Neural crest cell (in vitro differentiated cells): Measurements from ENCODE around the gene CBX8. TPM values are rescaled to one million over a fixed set of nuclear protein-coding genes. Genes with fewer than 3 reads are reported as not detected.

ENCODE experiments used
- DNase-seq: peaks from one replicate; pipeline ENCODE4 v3.0.0; 2021; ENCODE audit warnings: low read depth, mixed read lengths, low spot score
- H3K27ac Mint-ChIP-seq: one replicate; pipeline ENCODE4 v1.8.0; 2021; ENCODE audit warnings: mild to moderate bottlenecking, mixed read lengths; ENCODE audit not compliant: unreplicated experiment
- H3K27me3 Mint-ChIP-seq: 2 replicates; pipeline ENCODE4 v1.8.0; 2021; ENCODE audit warnings: low read depth, mild to moderate bottlenecking, mixed read lengths
- H3K36me3 Mint-ChIP-seq: 2 replicates; pipeline ENCODE4 v1.8.0; 2021; ENCODE audit warnings: low read depth, mild to moderate bottlenecking, mixed read lengths
- H3K4me1 Mint-ChIP-seq: 2 replicates; pipeline ENCODE4 v1.8.0; 2021; ENCODE audit warnings: mixed read lengths
- H3K4me3 Mint-ChIP-seq: one replicate; pipeline ENCODE4 v1.8.0; 2021; ENCODE audit warnings: mild to moderate bottlenecking, mixed read lengths
- H3K9me3 Mint-ChIP-seq: 2 replicates; pipeline ENCODE4 v1.8.0; 2021; ENCODE audit warnings: mixed read lengths
- total RNA-seq: library from RNA; stranded (reverse); gene quantifications from 2 replicates; pipeline ENCODE4 v1.2.1, GENCODE V29; 2021
- TF ChIP-seq, protein P1 (sequence below): fragments of 200-600 bp; sonication (generic); conservative IDR thresholded peaks from 2 replicates; pipeline ENCODE4 v1.5.0; 2021; ENCODE audit warnings: antibody characterized with exemption, mild to moderate bottlenecking

The CBX8 gene
- total RNA-seq, 1 donor from 2014 or later: 19.2 TPM

DNA sequence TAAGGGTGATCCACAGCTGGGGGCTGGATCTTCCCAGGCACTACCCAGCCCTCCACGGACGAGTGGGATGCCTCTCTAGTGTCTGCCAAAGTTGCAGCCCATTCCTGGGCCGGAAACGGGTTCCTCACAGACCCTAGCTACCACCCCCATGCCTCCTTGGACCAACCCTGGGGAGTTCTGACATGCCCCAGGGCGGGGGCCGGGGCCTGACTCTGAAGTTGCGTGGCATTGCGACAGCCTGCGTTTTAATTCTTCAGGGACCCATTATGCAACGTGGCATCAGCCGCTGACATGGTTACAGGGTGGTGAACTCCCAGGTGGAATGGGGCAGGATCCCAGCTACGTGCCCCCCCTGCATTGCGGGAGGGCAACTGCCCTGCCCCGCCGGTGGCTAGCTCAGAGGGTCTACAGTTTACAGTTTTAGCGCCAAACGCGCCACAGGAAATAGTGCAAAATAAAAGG, 39.7 kb upstream of the CBX8 start:
- H3K4me3 Mint-ChIP-seq: peak overlapping the region; percentile 97
- H3K4me1 Mint-ChIP-seq: peaks cover 32% of the 10 kb centered on the region
- H3K9me3 Mint-ChIP-seq: no peaks in the 10 kb centered on the region
- H3K27ac Mint-ChIP-seq: no peak overlapping the region
- H3K27me3 Mint-ChIP-seq: peaks cover 53% of the 10 kb centered on the region
- TF ChIP-seq, protein P1, sequence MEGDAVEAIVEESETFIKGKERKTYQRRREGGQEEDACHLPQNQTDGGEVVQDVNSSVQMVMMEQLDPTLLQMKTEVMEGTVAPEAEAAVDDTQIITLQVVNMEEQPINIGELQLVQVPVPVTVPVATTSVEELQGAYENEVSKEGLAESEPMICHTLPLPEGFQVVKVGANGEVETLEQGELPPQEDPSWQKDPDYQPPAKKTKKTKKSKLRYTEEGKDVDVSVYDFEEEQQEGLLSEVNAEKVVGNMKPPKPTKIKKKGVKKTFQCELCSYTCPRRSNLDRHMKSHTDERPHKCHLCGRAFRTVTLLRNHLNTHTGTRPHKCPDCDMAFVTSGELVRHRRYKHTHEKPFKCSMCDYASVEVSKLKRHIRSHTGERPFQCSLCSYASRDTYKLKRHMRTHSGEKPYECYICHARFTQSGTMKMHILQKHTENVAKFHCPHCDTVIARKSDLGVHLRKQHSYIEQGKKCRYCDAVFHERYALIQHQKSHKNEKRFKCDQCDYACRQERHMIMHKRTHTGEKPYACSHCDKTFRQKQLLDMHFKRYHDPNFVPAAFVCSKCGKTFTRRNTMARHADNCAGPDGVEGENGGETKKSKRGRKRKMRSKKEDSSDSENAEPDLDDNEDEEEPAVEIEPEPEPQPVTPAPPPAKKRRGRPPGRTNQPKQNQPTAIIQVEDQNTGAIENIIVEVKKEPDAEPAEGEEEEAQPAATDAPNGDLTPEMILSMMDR: no peak
- H3K36me3 Mint-ChIP-seq: peaks cover 15% of the 10 kb centered on the region
- DNase-seq: no peak

DNA sequence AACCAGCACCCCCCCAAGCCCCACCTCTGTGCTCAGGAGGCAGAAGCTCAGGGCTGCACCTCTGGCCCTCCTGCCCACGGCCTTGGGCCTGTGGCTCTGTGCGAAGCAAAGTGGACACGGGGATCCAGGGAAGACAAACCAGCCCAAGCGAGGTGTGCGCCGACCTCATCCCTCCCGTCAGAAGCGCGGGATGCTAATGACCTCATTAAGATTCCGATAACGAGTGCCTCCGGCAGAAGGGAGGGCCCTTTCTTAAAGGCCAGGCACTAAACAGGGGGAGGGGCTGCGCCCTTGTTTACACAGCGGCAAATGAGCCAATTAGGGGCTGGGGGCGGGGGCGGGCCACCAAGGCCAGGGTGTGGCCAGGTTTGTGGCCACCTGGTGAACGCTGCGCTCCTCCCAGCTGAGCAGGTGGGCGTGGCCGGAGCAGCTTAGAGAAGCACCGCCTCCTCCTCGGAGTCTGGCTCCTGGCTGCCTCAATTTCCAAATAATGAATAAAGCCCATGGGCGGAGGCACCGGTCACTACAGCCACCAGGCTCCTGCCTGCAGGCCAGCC, 39.2 kb upstream of the CBX8 start:
- Mint-ChIP-seq H3K27ac (no peak overlapping the region), H3K36me3 (peaks cover 15% of the 10 kb centered on the region), H3K4me3 (peak overlapping the region; percentile 97), H3K27me3 (peaks cover 50% of the 10 kb centered on the region), H3K9me3 (no peaks in the 10 kb centered on the region), H3K4me1 (peaks cover 37% of the 10 kb centered on the region)
- peak; percentile 10 for DNase-seq
- TF ChIP-seq, protein P1: no peak

DNA sequence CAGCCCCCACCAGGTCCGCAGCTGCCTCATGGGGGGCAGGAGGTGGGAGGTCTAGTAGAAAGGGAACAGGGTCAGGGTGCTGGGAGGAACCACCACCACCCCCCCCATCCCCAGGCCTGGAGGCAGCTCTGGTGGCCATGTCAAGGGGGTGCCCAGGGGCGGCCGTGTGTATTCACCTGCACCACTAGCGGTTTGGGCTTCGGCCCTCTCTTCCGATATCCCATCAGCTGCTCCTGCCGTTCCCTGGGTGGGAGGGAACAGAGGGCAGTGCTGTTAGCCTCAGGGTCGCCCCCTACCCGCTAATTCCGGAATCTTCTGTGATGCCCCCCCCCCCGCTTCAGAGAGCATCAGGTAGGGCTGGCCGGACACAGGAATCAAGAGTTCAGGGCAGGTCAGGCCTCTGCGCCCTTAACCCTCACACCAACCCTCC, 38.6 kb upstream of the CBX8 start:
- H3K4me3 Mint-ChIP-seq: peak overlapping the region; percentile 79
- DNase-seq: no peak
- peaks cover 15% of the 10 kb centered on the region for H3K36me3 Mint-ChIP-seq
- H3K27ac Mint-ChIP-seq: no peak overlapping the region
- peaks cover 37% of the 10 kb centered on the region for H3K4me1 Mint-ChIP-seq
- no peaks in the 10 kb centered on the region for H3K9me3 Mint-ChIP-seq
- peaks cover 44% of the 10 kb centered on the region for H3K27me3 Mint-ChIP-seq
- TF ChIP-seq, protein P1: no peak

DNA sequence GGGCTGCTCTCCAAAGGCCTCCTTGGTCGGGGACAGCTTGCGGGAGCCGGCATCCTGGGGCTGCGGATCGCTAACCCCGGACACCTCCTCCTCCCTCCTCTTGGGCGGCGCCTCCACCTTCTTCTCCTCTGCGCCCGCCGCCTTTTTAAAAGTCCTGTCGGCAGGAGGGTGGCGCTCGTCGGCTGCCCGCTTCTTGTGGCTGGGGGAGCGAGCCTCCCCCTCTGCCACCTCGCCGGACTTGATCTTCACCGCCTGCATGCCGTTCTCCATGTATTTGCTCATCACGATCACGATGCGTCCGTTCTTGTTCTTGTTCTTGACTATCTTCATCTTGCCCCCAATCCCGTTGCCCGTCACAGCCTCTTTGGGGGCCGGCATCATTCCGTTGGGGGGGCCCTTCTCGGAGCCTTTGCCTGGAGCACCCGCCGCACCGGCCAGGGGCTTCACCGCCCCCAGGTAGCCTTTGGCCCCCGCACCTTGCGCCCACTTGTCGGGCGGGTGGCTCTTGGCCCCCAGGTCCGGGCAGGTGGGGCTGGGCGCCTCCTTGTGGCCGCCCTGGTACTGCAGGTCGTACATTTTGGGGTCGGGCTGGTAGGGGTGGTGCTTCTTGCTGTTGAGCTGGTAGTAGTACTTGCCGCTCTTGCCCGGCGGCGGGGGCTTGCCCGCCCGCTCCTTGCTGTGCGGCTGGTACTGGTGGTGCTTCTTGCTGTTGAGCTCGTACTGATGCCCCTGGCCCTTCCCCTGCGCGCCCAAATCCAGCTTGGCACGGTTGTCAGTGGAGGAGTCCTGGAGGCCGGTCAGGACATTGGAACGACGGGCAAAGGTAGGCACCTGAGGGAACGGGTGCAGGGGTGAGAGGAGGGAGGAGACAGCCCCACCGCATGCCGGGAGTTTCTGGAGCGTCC, 37.9 kb upstream of the CBX8 start:
- H3K4me1 Mint-ChIP-seq: peaks cover 40% of the 10 kb centered on the region
- H3K4me3 Mint-ChIP-seq: peak overlapping the region; percentile 77
- no peak overlapping the region for H3K27ac Mint-ChIP-seq
- DNase-seq: peak; percentile 62
- peaks cover 37% of the 10 kb centered on the region for H3K27me3 Mint-ChIP-seq
- no peaks in the 10 kb centered on the region for H3K9me3 Mint-ChIP-seq
- H3K36me3 Mint-ChIP-seq: peaks cover 15% of the 10 kb centered on the region
- TF ChIP-seq, protein P1: peak; percentile 78

DNA sequence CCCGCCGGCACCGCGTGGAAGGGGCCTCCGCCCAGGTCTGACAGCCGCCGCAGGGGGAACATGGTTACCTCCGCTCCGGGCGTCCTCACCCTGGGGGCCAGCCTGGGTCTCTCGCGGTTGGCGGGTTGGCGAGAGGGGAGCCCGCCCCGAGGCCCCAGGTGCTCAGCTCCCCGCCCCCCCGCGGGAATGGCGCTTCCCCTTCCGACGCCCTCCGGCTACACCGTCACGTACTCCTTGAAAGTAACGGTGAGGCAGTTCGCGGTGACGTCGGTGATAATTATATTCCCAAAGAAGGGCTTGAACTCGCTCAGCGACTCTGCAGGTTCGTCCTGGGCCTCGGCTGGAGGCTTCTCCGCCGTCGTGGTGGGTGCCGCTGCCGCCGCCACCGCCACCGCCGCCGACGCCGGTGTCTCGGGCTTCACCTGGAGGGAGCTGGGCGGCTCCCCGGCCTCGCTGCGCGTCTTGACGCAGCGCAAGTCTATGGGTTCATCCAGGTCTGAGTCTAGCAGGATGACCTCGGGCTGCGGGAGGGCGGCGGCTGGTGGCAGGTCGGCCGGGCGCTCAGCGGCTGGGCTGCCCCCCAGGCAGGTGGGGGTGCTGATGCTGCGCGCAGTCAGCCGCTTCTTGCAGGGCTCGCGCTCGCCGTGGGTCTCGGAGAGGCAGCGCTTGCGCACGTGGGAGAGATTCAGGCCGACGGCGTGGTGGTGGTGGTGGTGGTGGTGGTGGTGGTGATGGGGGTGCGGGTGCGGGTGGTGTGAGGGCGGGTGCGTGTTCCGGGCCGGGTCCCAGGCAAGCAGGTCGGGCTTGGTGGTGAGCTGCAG, 37.1 kb upstream of the CBX8 start:
- H3K4me3 Mint-ChIP-seq: no peak overlapping the region
- TF ChIP-seq, protein P1: no peak
- peaks cover 15% of the 10 kb centered on the region for H3K36me3 Mint-ChIP-seq
- H3K27ac Mint-ChIP-seq: no peak overlapping the region
- DNase-seq: no peak
- no peaks in the 10 kb centered on the region for H3K9me3 Mint-ChIP-seq
- H3K4me1 Mint-ChIP-seq: peaks cover 49% of the 10 kb centered on the region
- H3K27me3 Mint-ChIP-seq: peaks cover 36% of the 10 kb centered on the region
